ENCODE results near the gene SLC6A1. TPM values are rescaled to one million over a fixed set of nuclear protein-coding genes. Genes with fewer than 3 reads are reported as not detected.

SLC6A1 gene
- total and polyA plus RNA-seq, 12 donors = 0.55 to 2.7 (median 1.7) TPM

DNA sequence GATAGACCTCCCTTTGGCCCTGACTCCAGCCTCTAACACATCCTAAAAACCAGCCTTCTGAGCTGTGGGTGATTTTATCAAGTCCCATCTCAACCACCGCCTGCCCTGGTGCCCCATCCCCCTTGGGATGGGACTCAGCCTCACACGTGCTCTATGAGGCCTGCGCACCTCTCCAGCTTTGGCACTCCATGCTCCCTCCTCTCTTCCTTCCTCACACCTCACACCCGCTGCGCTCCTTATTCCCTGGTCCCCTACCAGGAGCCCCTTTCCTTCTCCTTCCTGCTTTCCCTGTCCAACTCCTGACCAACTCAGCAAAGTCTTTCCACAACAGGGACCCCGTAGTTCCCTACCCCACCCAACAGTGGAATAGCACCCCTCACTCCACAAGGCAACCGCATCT lies 18.4 kb upstream of the SLC6A1 start:
- no peaks in the 10 kb centered on the region for H3K4me1 ChIP-seq
- H3K36me3 ChIP-seq = no peaks in the 10 kb centered on the region
- no peaks in the 10 kb centered on the region for H3K9me3 ChIP-seq
- no peak for TF ChIP-seq CTCF (IDR thresholded peaks at IDR 0.05)
- ATAC-seq (no peak), DNase-seq (no peak)
- no peak overlapping the region for H3K4me3 ChIP-seq
- 83% methylated on average over 7 of the region's 7 CpGs for WGBS, 2 donors
- no peak overlapping the region for H3K27ac ChIP-seq
- peaks cover 0 to 34% (median 27%) of the 10 kb centered on the region in 7 donors for H3K27me3 ChIP-seq
- intact Hi-C loops (cut with DNase I) = no loop called here

- no peaks in the 10 kb centered on the region for H3K4me1 ChIP-seq
- H3K27me3 ChIP-seq = peaks cover 0 to 34% (median 27%) of the 10 kb centered on the region in 7 donors
- intact Hi-C loops (cut with DNase I) = no loop called here
- no peak overlapping the region for H3K27ac ChIP-seq
- no peak for ATAC-seq
- 64 to 83% methylated on average over 7 of the region's 7 CpGs for WGBS, 2 donors
- TF ChIP-seq CTCF (IDR thresholded peaks at IDR 0.05) = no peak
- H3K4me3 ChIP-seq = no peak overlapping the region
- no peaks in the 10 kb centered on the region for H3K9me3 ChIP-seq
- no peak for DNase-seq
- no peaks in the 10 kb centered on the region for H3K36me3 ChIP-seq
Observed at GRCh38 chr3:10974746-10975375, 17.7 kb upstream of the SLC6A1 start.

GRCh38 chr3:10975695-10976234 lies 16.8 kb upstream of the SLC6A1 start:
- no peak for ATAC-seq
- H3K9me3 ChIP-seq = no peaks in the 10 kb centered on the region
- intact Hi-C loops (cut with DNase I) = no loop called here
- no peak overlapping the region for H3K27ac ChIP-seq
- no peak for DNase-seq
- H3K36me3 ChIP-seq = no peaks in the 10 kb centered on the region
- H3K4me3 ChIP-seq = no peak overlapping the region
- peaks cover 0 to 7% (median 0%) of the 10 kb centered on the region in 9 donors for H3K4me1 ChIP-seq
- no peak for TF ChIP-seq CTCF (IDR thresholded peaks at IDR 0.05)
- peaks cover 0 to 30% (median 23%) of the 10 kb centered on the region in 7 donors for H3K27me3 ChIP-seq
- 76 to 81% methylated on average over 1 of the region's 1 CpG for WGBS, 2 donors

DNA sequence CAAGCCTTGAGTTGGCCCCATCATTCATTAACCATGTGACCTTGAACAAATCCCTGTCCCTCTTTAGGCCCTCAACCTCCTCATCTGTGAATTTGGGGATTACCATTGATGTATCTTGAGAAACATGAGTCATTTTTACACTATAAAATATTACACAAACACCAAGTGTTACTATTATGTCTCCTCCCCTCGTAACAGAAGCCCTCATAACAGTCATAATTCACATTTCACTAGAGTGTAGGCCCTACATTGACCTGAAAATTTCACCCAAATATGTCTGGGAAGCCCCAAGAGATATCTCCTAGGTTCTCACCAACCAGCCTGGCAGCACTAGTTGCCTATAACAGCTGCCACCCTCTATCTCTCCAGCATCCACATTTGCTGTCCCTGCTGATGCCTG lies 15.8 kb upstream of the SLC6A1 start:
- intact Hi-C loops (cut with DNase I) = no loop called here

More for the DNA sequence above, 15.8 kb upstream of the SLC6A1 start:
- WGBS, 2 donors = 91 to 97% methylated on average over 1 of the region's 1 CpG
- no peaks in the 10 kb centered on the region for H3K9me3 ChIP-seq
- no peak overlapping the region for H3K4me3 ChIP-seq
- ATAC-seq (no peak), DNase-seq (no peak)
- TF ChIP-seq CTCF (IDR thresholded peaks at IDR 0.05) = no peak
- no peaks in the 10 kb centered on the region for H3K36me3 ChIP-seq
- peaks cover 0 to 9% (median 2%) of the 10 kb centered on the region in 9 donors for H3K4me1 ChIP-seq
- H3K27ac ChIP-seq = no peak overlapping the region
- H3K27me3 ChIP-seq = peaks cover 0 to 23% (median 15%) of the 10 kb centered on the region in 7 donors
